Fibroblast of the conjunctiva (primary cell): ENCODE measurements around the gene DPEP3.
"Not testable (repeated sequence)": the region's sequence is repeated elsewhere in the genome, so short reads cannot be mapped to it uniquely, and the experiment has no call there.

Experiments
- DNase-seq: peaks from one replicate; pipeline ENCODE4 v3.0.0-alpha.2; 2010; ENCODE audit warnings: low read depth

Gene DPEP3

DNA sequence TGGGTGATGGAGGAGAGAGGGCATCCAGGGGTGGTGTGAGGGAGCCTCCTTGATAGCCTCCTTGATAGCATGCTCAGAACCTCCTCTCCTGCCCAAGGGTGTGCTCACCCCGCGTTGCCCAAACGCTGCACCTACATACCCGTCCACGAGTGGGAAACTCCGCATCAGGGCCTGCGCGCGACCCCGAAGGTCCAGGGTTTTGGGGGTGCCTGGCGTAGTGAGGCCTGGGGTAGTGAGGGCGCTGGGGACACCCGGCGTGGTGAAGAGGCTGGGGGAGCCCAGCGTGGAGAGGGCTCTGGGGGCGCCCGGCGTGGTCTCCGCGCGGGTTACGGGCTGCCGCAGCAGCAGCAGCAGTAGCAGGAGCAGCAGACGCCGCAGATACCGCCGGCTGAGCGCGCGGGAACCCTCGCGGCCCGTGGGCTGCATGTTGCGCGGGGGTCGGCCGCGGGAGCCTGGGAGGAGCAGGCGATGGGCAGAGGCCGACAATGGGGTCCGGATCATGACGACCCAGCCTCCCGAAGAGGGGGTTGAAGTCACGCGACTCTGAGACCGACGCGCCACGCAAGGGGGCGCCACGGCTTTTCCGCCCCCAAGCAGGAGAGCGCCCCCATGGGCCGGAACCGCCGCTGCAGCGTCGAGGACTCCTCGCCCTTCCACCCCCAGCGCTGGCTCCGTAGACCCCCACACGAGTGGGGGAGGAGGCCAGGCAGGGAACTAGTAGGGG lies at the start of gene DPEP3:
DPEP3 (minus strand) TSS at position 545 of the 724 bp plus-strand sequence; CDS start at position 426, 119 bp downstream.
- DNase-seq, result no peak

DNA sequence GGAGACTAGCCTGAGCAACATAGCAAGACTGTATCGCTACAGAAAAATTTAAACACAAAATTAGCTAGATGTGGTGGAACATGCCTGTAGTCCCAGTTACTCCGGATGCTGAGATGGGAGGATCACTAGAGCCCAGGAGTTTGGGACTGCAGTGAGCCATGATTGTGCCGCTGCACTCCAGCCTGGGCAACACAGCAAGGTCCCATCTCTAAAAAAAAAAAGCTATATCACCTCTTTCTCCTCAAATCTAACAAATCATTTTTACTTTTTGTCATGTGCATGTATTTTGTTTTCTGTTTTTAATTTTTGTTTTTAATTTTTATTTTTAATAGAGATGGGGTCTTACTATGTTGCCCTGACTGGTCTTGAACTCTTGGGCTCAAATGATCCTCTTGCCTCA lies 48.7 kb upstream of the DPEP3 start:
- no peak for DNase-seq

- peak; percentile 63 for DNase-seq
Measured at GRCh38 chr16:68022728-68023537, 42.6 kb upstream of the DPEP3 start, which contains the start of the genes DDX28 and DUS2. DDX28 (minus strand) TSS chr16:68023232; CDS start chr16:68023202, 30 bp downstream. DUS2 (plus strand) TSS chr16:68023284; CDS start chr16:68038024, 14,740 bp downstream.

DNA sequence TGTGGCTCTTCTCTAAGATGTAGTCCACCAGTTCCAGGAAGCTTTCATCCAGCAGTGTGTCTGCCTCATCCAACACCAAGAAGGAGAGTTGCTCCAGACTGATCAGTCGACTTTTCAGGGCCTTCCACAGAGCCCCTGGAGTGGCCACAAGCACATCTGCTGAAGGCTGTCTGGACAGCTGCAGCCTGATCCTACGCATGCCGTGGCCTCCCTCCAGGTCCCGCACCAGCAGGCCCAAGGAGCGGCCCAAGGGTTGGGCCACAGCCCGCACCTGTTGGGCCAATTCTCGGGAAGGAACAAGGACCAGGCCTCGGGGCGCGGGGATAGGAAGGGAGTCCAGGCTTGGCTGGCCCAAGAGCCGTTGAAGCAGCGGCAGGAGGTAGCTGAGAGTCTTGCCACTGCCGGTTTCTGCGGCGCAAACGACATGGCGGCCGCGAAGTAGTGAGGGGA lies 42.0 kb upstream of the DPEP3 start:
- no peak for DNase-seq

- no peak for DNase-seq
Measured at GRCh38 chr16:68021490-68021889, 41.2 kb upstream of the DPEP3 start.

DNA sequence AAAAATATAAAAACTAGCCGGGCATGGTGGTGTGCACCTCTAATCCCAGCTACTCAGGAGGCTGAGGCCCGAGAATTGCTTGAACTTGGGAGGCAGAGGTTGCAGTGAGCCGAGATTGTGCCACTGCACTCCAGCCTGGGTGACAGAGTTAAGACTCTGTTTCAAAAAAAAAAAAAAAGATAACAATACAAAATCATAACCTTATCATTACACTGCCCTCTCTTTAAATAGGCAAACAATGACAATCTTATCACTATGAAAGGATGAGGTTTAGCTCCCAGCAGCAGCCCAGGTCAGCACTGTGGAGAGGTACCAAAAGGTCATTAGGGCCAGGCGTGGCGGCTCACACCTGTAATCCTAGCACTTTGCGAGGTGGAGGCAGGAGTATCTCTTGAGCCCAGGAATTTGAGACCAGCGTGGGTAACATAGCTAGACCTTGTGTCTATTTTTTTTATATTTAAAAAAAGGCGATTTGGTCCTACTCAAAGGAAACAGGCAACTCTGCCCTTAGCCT lies 38.9 kb upstream of the DPEP3 start:
- DNase-seq, result no peak

DNA sequence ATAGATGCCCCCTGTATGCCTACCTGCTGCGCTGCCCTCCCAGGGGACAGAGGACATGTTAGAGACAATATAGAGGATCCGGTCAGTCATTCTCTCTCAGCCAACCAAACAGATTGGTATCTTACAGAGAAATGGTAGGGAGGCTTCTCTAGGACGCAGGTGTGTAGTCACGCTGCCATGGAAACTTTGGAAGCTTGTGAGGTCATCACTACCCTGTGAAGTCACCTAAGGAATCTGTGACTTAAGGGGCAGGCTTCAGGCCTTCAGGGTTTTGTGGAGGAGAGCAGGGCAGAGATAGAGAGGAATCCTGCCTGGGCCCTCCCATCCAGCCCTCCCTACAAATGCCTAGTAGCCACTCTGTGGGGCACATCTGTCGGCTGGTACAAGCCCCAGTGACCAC lies 35.4 kb upstream of the DPEP3 start, which contains the start of gene DPEP2NB:
DPEP2NB (minus strand) TSS at position 231 of the 400 bp plus-strand sequence; CDS start at position 90, 141 bp downstream.
- DNase-seq, result no peak

- DNase-seq, result no peak
Measured at GRCh38 chr16:68013440-68013839, 33.1 kb upstream of the DPEP3 start.

DNA sequence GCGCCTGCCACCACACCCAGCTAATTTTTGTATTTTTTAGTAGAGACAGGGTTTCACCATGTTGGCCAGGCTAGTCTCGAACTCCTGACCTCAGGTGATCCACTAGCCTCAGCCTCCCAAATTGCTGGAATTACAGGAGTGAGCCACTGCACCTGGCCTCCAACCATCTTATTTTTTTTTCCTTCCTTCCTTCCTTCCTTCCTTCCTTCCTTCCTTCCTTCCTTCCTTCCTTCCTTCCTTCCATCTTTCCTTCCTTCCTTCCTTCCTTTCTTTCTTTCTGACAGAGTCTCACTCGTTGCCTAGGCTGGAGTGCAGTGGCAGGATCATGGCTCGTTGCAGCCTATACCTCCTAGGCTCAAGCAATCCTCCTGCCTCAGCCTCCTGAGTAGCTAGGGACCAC lies 29.6 kb upstream of the DPEP3 start:
- not testable (repeated sequence) for DNase-seq

DNA sequence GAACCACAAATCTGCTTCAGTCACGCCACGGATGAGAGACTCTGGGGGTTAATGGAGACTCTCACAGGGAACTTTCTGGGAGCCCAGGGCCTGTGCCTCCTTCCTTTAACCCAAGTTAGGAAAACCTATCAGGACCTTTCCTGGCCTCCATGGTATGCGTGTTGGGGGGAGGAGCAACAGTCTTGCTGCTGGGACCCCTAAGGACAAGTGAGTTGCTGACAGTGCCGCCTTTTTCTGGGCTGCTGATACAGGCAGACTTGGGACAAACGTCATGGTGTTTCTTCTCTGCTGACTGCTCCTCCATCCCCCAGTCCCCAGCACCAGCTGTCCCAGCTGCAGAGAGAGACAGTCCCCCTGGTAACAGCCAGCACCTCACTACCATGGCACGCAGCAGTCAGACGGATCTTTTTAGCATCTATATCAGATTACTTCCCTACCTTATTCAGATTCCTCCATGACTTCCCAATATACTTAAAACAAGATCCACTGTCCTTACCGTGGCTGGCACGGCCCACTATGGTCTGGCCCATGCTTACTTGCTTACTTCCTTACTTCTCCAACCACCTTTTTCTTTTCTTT lies 28.9 kb upstream of the DPEP3 start:
- no peak for DNase-seq

GRCh38 chr16:68005786-68006286 lies 25.5 kb upstream of the DPEP3 start:
- DNase-seq, result no peak

DNA sequence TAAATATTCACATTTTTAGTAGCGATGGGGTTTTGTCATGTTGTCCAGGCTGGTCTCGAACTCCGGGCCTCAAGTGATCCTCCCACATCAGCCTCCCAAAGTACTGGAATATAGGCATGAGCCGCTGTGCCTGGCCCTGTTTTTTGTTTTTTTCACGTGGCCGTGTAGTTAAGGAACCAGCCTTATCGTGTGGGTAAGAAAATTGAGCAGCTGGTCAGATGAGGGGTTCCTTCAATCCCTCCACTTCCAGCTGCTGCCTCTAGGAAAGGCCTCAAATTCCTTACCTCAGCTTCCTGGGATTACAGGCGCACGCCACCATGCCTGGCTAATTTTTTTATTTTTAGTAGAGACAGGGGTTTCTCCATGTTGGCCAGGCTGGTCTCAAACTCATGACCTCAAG lies 24.9 kb upstream of the DPEP3 start:
- DNase-seq, result no peak

GRCh38 chr16:68003031-68003430 lies 22.7 kb upstream of the DPEP3 start:
- DNase-seq, result no peak

- DNase-seq, result no peak
Measured at GRCh38 chr16:68000450-68000849, 20.2 kb upstream of the DPEP3 start.

DNA sequence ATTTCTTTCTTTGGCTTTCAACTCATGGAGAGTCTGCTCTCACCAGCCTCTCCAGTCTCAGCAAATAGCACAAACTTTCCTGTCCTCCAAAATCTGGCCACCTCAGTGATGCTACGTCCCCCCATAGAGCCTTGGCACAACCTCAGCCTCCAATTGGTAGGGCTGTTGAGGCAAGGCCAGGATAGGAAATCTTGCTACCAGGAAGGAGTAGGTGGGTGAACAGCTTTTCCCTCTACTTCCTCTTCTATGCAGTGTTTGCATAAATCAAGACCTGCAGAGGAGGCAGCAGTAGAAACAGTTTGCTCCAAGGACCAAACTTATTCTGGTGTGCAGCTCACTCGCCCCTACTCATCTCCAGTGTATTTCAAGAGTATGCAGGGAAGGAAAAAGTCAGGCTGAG lies 19.7 kb upstream of the DPEP3 start:
- DNase-seq, result no peak

DNA sequence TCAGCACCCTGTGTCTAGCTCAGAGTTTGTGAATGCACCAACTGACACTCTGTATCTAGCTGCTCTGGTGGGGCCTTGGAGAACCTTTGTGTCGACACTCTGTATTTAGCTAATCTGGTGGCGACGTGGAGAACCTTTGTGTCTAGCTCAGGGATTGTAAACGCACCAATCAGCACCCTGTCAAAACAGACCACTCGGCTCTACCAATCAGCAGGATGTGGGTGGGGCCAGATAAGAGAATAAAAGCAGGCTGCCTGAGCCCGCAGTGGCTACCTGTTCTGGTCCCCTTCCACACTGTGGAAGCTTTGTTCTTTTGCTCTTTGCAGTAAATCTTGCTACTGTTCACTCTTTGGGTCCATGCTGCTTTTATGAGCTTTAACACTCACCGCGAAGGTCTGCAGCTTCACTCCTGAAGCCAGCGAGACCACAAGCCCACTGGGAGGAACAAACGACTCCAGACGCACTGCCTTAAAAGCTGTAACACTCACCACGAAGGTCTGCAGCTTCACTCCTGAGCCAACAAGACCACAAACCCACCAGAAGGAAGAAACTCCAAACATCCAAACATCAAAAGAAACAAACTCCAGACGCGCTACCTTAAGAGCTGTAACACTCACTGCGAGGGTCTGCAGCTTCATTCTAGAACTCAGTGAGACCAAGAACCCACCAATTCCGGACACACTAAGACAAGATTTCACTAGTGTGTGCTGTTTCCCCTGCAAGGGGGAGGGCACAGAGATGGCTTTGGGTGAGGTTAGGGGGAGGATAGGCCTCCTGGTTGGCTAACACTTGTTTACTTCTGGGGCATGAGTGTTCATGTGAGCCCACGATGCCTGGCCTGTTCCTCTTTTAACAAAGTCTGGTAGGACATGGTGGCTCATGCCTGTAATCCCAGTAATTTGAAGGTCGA lies 18.7 kb upstream of the DPEP3 start, which contains the start of gene DPEP2:
DPEP2 (minus strand) TSS at position 706 of the 910 bp plus-strand sequence. CDS start 6,272 bp downstream, outside the sequence.
- DNase-seq, result not testable (repeated sequence)

- DNase-seq, result not testable (repeated sequence)
Measured at GRCh38 chr16:67998231-67998778, 18.0 kb upstream of the DPEP3 start.

DNA sequence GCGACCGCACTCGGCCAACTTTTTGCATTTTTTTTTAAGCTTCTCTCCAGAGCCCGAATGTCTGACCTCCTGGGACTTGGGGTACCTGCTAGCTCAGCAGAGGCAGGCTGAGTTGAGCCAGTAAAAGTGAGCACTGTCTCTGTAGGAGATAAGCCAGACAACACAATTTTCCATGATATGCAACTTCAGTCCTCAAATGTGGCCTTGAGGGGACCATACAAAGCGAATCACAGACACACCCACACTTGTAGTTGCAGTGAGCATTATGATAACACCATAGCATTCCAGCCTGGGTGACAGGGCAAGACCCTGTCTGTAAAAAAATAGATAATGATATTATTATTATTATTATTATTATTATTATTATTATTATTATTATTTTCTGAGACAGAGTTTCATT lies 16.4 kb upstream of the DPEP3 start:
- no peak for DNase-seq

DNA sequence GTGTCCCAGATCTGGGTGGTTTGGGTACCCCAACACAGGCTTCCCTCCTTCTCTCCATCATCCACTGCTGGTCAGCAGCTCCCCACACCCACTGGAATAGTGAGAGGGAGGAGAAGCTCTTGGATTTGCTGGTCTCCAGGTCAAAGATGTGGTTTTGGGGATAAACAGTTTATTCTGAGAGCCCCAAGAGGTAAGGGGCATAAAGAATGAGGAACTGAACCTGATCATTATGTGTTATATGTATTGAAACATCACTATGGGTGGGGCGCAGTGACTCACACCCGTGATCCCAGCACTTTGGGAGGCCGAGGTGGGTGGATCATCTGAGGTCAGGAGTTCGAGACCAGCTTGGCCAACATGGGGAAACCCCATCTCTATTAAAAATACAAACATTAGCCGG lies 15.1 kb upstream of the DPEP3 start:
- DNase-seq, result no peak

GRCh38 chr16:67994040-67994408 lies 13.7 kb upstream of the DPEP3 start:
- not testable (repeated sequence) for DNase-seq
